Measurements from ENCODE around the gene GID8. TPM values are rescaled to one million over a fixed set of nuclear protein-coding genes. Genes with fewer than 3 reads are reported as not detected.

The GID8 gene
- total RNA-seq, 1 donor from 2014 or later = 9.2 TPM

GRCh38 chr20:62895539-62895938 lies 42.4 kb upstream of the GID8 start:
- Histone ChIP-seq H3K4me3 (no peak overlapping the region), H3K27me3 (no peaks in the 10 kb centered on the region), H3K27ac (no peak overlapping the region), H3K4me1 (peaks cover 7 to 23% of the 10 kb centered on the region in 2 donors), H3K36me3 (peaks cover 53 to 59% of the 10 kb centered on the region in 2 donors), H3K9me3 (no peaks in the 10 kb centered on the region)
- TF ChIP-seq CTCF (IDR thresholded peaks at IDR 0.05) = no peak
- intact Hi-C loops (cut with DNase I) = no loop called here
- DNase-seq (ENCODE audit: low spot score in 2 of 2) = no peak

- no peak overlapping the region for H3K27ac ChIP-seq
- intact Hi-C loops (cut with DNase I) = no loop called here
Observed at GRCh38 chr20:62896526-62896925, 41.4 kb upstream of the GID8 start.

GRCh38 chr20:62897666-62898065 lies 40.3 kb upstream of the GID8 start:
- H3K27ac ChIP-seq = peak overlapping the region in 1 of 2 donors; percentile 43
- H3K36me3 ChIP-seq = peaks cover 35 to 57% of the 10 kb centered on the region in 2 donors
- DNase-seq (ENCODE audit: low spot score in 2 of 2) = no peak
- intact Hi-C loops (cut with DNase I) = no loop called here
- peaks cover 8 to 26% of the 10 kb centered on the region in 2 donors for H3K4me1 ChIP-seq
- H3K9me3 ChIP-seq = no peaks in the 10 kb centered on the region
- no peak for TF ChIP-seq CTCF (IDR thresholded peaks at IDR 0.05)
- H3K27me3 ChIP-seq = no peaks in the 10 kb centered on the region
- H3K4me3 ChIP-seq = no peak overlapping the region

More at GRCh38 chr20:62896526-62896925, 41.4 kb upstream of the GID8 start:
- Histone ChIP-seq H3K9me3 (no peaks in the 10 kb centered on the region), H3K27me3 (no peaks in the 10 kb centered on the region), H3K36me3 (peaks cover 43 to 57% of the 10 kb centered on the region in 2 donors), H3K4me3 (no peak overlapping the region), H3K4me1 (peaks cover 8 to 26% of the 10 kb centered on the region in 2 donors)
- no peak for TF ChIP-seq CTCF (IDR thresholded peaks at IDR 0.05)
- DNase-seq (ENCODE audit: low spot score in 2 of 2) = no peak

- Histone ChIP-seq H3K4me3 (no peak overlapping the region), H3K9me3 (no peaks in the 10 kb centered on the region), H3K36me3 (peaks cover 34 to 57% of the 10 kb centered on the region in 2 donors), H3K4me1 (peaks cover 8 to 26% of the 10 kb centered on the region in 2 donors), H3K27me3 (no peaks in the 10 kb centered on the region), H3K27ac (peak overlapping the region in 1 of 2 donors; percentile 43)
- no peak for DNase-seq (ENCODE audit: low spot score in 2 of 2)
- no peak for TF ChIP-seq CTCF (IDR thresholded peaks at IDR 0.05)
- intact Hi-C loops (cut with DNase I) = no loop called here
Observed at GRCh38 chr20:62898093-62898964, 39.6 kb upstream of the GID8 start.

- no peaks in the 10 kb centered on the region for H3K27me3 ChIP-seq
- TF ChIP-seq CTCF (IDR thresholded peaks at IDR 0.05) = no peak
- H3K9me3 ChIP-seq = no peaks in the 10 kb centered on the region
- H3K27ac ChIP-seq = no peak overlapping the region
- H3K4me1 ChIP-seq = peaks cover 8 to 26% of the 10 kb centered on the region in 2 donors
- H3K4me3 ChIP-seq = no peak overlapping the region
- peaks cover 35 to 57% of the 10 kb centered on the region in 2 donors for H3K36me3 ChIP-seq
- intact Hi-C loops (cut with DNase I) = no loop called here
- no peak for DNase-seq (ENCODE audit: low spot score in 2 of 2)
Observed at GRCh38 chr20:62898970-62899632, 38.8 kb upstream of the GID8 start.

Data from ascending aorta (tissue), 2 donors.